ENCODE measurements around the gene CELA2A. TPM values are rescaled to one million over a fixed set of nuclear protein-coding genes. Genes with fewer than 3 reads are reported as not detected.

The CELA2A gene
- polyA plus RNA-seq, 1 donor (not counting 4 experiments of a cell fraction or from before 2014, with no cell fraction given), result not detected

DNA sequence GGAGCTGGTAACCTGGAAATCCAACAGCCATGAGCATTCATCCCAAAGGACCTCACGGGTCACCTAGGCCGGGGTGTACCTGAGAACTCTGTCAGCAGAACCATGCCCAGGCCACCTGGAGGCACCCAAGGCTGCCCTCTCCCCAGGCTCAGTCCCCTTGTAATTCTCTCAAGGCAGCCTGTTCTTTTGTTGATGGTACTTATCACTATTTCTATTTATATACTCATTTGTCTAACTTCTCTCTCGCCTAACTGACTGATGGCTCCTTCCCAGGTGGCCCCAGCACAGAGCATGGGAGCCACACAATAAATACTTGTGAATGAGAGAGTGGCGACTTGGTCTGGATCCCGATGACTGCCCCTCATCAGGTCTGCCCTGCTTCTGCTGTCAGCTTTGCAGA is 50.7 kb downstream of the CELA2A start:
- no peaks in the 10 kb centered on the region for H3K36me3 ChIP-seq (ENCODE audit: control insufficient read depth in 2 of 2, extremely low read depth in 1 of 2, insufficient read depth in 2 of 2, low read length in 2 of 2)
- H4K20me1 ChIP-seq (ENCODE audit: control insufficient read depth, extremely low read depth, insufficient read depth, low read length), result no peaks in the 10 kb centered on the region
- no peaks in the 10 kb centered on the region for H3K9me1 ChIP-seq (ENCODE audit: control insufficient read depth, extremely low read depth, insufficient read depth, low read length)
- no peak overlapping the region for H2AFZ ChIP-seq (ENCODE audit: control insufficient read depth, low read length)
- H3K79me2 ChIP-seq (ENCODE audit: control insufficient read depth, insufficient read depth, low read length), result no peaks in the 10 kb centered on the region
- H3K9ac ChIP-seq (ENCODE audit: control insufficient read depth, extremely low read depth, insufficient read depth, low read length), result no peak overlapping the region
- DNase-seq (ENCODE audit: low read depth, low spot score), result no peak
- H3K27me3 ChIP-seq (ENCODE audit: control insufficient read depth, extremely low read depth, insufficient read depth, low read length), result no peaks in the 10 kb centered on the region
- no peak overlapping the region for H3K4me2 ChIP-seq (ENCODE audit: control insufficient read depth, extremely low read depth, insufficient read depth, low read depth, low read length)
- no peak overlapping the region for H3K27ac ChIP-seq (ENCODE audit: control insufficient read depth, insufficient read depth, low read length)
- no peaks in the 10 kb centered on the region for H3K9me3 ChIP-seq (ENCODE audit: control insufficient read depth, low read depth, low read length)
- dilution Hi-C loops (cut with MboI; ENCODE audit: extremely low pct_ligation_motif_present, low sequenced_read_pairs), result no loop called here
- no peak overlapping the region for H3K4me3 ChIP-seq (ENCODE audit: control insufficient read depth in 2 of 3, extremely low read depth in 1 of 3, insufficient read depth in 2 of 3, low read depth in 1 of 3, low read length in 3 of 3)
- TF ChIP-seq, protein P1, sequence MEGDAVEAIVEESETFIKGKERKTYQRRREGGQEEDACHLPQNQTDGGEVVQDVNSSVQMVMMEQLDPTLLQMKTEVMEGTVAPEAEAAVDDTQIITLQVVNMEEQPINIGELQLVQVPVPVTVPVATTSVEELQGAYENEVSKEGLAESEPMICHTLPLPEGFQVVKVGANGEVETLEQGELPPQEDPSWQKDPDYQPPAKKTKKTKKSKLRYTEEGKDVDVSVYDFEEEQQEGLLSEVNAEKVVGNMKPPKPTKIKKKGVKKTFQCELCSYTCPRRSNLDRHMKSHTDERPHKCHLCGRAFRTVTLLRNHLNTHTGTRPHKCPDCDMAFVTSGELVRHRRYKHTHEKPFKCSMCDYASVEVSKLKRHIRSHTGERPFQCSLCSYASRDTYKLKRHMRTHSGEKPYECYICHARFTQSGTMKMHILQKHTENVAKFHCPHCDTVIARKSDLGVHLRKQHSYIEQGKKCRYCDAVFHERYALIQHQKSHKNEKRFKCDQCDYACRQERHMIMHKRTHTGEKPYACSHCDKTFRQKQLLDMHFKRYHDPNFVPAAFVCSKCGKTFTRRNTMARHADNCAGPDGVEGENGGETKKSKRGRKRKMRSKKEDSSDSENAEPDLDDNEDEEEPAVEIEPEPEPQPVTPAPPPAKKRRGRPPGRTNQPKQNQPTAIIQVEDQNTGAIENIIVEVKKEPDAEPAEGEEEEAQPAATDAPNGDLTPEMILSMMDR (optimal IDR thresholded peaks at IDR 0.05 in 1 of 3, IDR thresholded peaks at IDR 0.05 in 1 of 3, conservative IDR thresholded peaks at IDR 0.05 in 1 of 3; ENCODE audit: extremely low read depth in 1 of 3, insufficient read depth in 2 of 3, low read length in 3 of 3), result no peak
- TF ChIP-seq EZH2 (IDR thresholded peaks at IDR 0.05; ENCODE audit: low read length), result no peak
- FAIRE-seq, result no peak
- H3K4me1 ChIP-seq (ENCODE audit: control insufficient read depth, extremely low read depth, insufficient read depth, low read length), result no peaks in the 10 kb centered on the region

DNA sequence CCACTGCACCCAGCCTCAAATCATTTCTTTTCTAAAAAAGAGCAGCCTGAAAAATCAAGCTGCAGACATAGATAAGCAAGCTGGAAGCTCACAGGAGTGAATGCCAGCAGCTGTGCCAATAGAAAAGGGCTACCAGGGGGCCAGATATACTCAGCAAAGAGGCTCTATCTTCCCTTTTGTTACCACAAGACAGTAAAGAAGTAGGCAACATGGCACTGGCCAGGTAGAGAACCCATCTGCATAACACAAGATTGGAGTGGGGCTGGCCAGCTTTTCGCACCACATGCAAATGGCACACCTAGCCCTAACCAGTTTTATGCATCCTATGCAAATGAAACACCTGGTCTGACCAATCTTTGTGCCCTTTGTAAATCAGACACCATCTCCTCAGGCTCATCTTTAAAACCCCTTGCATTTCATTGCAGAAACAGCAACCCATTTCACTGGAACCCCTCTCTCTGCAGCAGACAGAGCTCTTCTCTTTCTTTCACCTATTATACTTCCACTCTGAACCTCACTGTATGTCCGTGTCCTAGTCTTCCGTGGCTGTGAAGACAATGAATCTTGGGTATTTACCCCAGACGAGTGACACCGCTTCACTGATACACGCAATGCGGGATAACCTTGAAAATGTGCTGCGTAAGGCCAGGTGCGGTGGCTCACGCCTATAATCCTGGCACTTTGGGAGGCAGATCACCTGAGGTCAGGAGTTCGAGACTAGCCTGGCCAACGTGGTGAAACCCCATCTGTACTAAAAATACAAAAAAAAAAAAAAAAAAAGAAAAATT is 52.4 kb downstream of the CELA2A start:
- no peak for FAIRE-seq
- no peak overlapping the region for H2AFZ ChIP-seq (ENCODE audit: control insufficient read depth, low read length)
- H4K20me1 ChIP-seq (ENCODE audit: control insufficient read depth, extremely low read depth, insufficient read depth, low read length), result no peaks in the 10 kb centered on the region
- no peak for DNase-seq (ENCODE audit: low read depth, low spot score)
- H3K9me3 ChIP-seq (ENCODE audit: control insufficient read depth, low read depth, low read length), result no peaks in the 10 kb centered on the region
- no peaks in the 10 kb centered on the region for H3K79me2 ChIP-seq (ENCODE audit: control insufficient read depth, insufficient read depth, low read length)
- dilution Hi-C loops (cut with MboI; ENCODE audit: extremely low pct_ligation_motif_present, low sequenced_read_pairs), result no loop called here
- H3K27ac ChIP-seq (ENCODE audit: control insufficient read depth, insufficient read depth, low read length), result no peak overlapping the region
- H3K4me2 ChIP-seq (ENCODE audit: control insufficient read depth, extremely low read depth, insufficient read depth, low read depth, low read length), result no peak overlapping the region
- no peak overlapping the region for H3K4me3 ChIP-seq (ENCODE audit: control insufficient read depth in 2 of 3, extremely low read depth in 1 of 3, insufficient read depth in 2 of 3, low read depth in 1 of 3, low read length in 3 of 3)
- H3K9me1 ChIP-seq (ENCODE audit: control insufficient read depth, extremely low read depth, insufficient read depth, low read length), result no peaks in the 10 kb centered on the region
- TF ChIP-seq, protein P1 (optimal IDR thresholded peaks at IDR 0.05 in 1 of 3, IDR thresholded peaks at IDR 0.05 in 1 of 3, conservative IDR thresholded peaks at IDR 0.05 in 1 of 3; ENCODE audit: extremely low read depth in 1 of 3, insufficient read depth in 2 of 3, low read length in 3 of 3), result no peak
- TF ChIP-seq EZH2 (IDR thresholded peaks at IDR 0.05; ENCODE audit: low read length), result no peak
- H3K36me3 ChIP-seq (ENCODE audit: control insufficient read depth in 2 of 2, extremely low read depth in 1 of 2, insufficient read depth in 2 of 2, low read length in 2 of 2), result no peaks in the 10 kb centered on the region
- no peaks in the 10 kb centered on the region for H3K27me3 ChIP-seq (ENCODE audit: control insufficient read depth, extremely low read depth, insufficient read depth, low read length)
- H3K9ac ChIP-seq (ENCODE audit: control insufficient read depth, extremely low read depth, insufficient read depth, low read length), result no peak overlapping the region
- no peaks in the 10 kb centered on the region for H3K4me1 ChIP-seq (ENCODE audit: control insufficient read depth, extremely low read depth, insufficient read depth, low read length)

All from keratinocyte (primary cell).